Testis (tissue), 2 donors: Measurements from ENCODE around the gene COL13A1.

Experiments
- CTCF ChIP-seq, 3 experiments: fragments of 450-650 bp in 2 of 3; fragments of 200-600 bp in 1 of 3; sonication (generic) in 1 of 3; IDR thresholded peaks; one replicate each; pipeline ENCODE4 v1.5.1; 2016 to 2019; ENCODE audit warnings: antibody characterized with exemption in 3 of 3, mild to moderate bottlenecking in 2 of 3, moderate library complexity in 1 of 3
- POLR2A ChIP-seq: fragments of 450-650 bp; IDR thresholded peaks from one replicate; pipeline ENCODE4 v1.6.1; 2017; ENCODE audit warnings: antibody characterized with exemption, mild to moderate bottlenecking, moderate library complexity

GRCh38 chr10:69791812-69792211, 9.9 kb upstream of the COL13A1 start:
- TF ChIP-seq CTCF (IDR thresholded peaks at IDR 0.05) (no peak), POLR2A (no peak)
